ENCODE results near the gene TMEM163. TPM values are rescaled to one million over a fixed set of nuclear protein-coding genes. Genes with fewer than 3 reads are reported as not detected.

Gene TMEM163
- polyA plus RNA-seq, 3 donors: 0.01 TPM; not detected in 2

DNA sequence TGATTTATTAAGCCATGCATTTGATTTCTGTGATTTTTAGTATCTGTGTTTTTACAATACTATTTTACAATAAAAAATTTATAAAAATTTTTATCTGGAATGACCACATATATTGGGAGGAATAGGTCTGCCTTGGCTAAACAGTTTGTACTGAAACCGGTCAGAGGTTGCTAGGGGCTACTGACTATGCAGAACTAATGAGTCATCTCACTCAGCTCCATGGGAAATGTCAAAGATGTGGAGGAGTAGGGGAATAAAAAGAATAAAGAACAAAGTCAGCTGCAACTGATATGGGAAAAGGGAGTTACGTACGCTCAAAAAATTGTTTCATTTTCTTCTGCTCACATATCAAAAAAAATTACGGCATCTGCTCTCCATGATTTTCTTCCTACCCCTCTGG is 8.6 kb upstream of the TMEM163 start:
- no peaks in the 10 kb centered on the region for H3K9me3 ChIP-seq (replicated peaks in 1 of 2; ENCODE audit: control insufficient read depth in 1 of 2, insufficient read depth in 1 of 2, low read length in 2 of 2)
- no peaks in the 10 kb centered on the region for H3K79me2 ChIP-seq (ENCODE audit: insufficient read depth, low read length)
- H3K4me2 ChIP-seq (replicated peaks; ENCODE audit: extremely low read depth, low read length, poor library complexity, severe bottlenecking): no peak overlapping the region
- peaks cover 12 to 14% of the 10 kb centered on the region in 2 donors for H3K27me3 ChIP-seq (ENCODE audit: control insufficient read depth in 2 of 2, insufficient read depth in 2 of 2, low read length in 2 of 2)
- H3K9ac ChIP-seq (ENCODE audit: insufficient read depth, low read length, poor library complexity, severe bottlenecking): no peak overlapping the region
- no peak for TF ChIP-seq CTCF (IDR thresholded peaks at IDR 0.05)
- H2AFZ ChIP-seq (ENCODE audit: insufficient read depth, low read depth, low read length, poor library complexity, severe bottlenecking): no peak overlapping the region
- H3K4me1 ChIP-seq (ENCODE audit: control insufficient read depth in 1 of 2, insufficient read depth in 2 of 2, low read length in 2 of 2): no peaks in the 10 kb centered on the region
- Mint-ChIP-seq H3K9me3 (peaks cover 0 to 3% (median 0%) of the 10 kb centered on the region in 7 donors), H3K27me3 (ENCODE audit: low read depth in 3 of 3) (peaks cover 8 to 14% (median 11%) of the 10 kb centered on the region in 3 donors), H3K36me3 (no peaks in the 10 kb centered on the region), H3K4me3 (no peak overlapping the region), H3K27ac (no peak overlapping the region), H3K4me1 (no peaks in the 10 kb centered on the region)
- no CpG with 5 or more reads among the region's 4 CpGs for WGBS (ENCODE audit: insufficient coverage)
- DNase-seq: no peak
- H3K27ac ChIP-seq (ENCODE audit: low read depth in 1 of 2, low read length in 2 of 2): no peak overlapping the region
- H3K36me3 ChIP-seq (replicated peaks in 1 of 2; ENCODE audit: control insufficient read depth in 1 of 2, insufficient read depth in 2 of 2, low read length in 2 of 2): no peaks in the 10 kb centered on the region
- no peaks in the 10 kb centered on the region for H4K20me1 ChIP-seq (ENCODE audit: insufficient read depth, low read length)
- H3K4me3 ChIP-seq (replicated peaks in 1 of 3; ENCODE audit: low read depth in 2 of 3, low read length in 3 of 3): no peak overlapping the region
- intact Hi-C loops (cut with micrococcal nuclease): loop anchor here in 1 of 2 donors (10.0 kb wide), 1 partner anchor 47 kb away; no protein-coding TSS in a partner anchor

- intact Hi-C loops (cut with micrococcal nuclease): loop anchor here in 1 of 2 donors (10.0 kb wide), 1 partner anchor 48 kb away; no protein-coding TSS in a partner anchor
- Histone ChIP-seq H3K4me1 (ENCODE audit: control insufficient read depth in 1 of 2, insufficient read depth in 2 of 2, low read length in 2 of 2) (no peaks in the 10 kb centered on the region), H3K27ac (ENCODE audit: low read depth in 1 of 2, low read length in 2 of 2) (no peak overlapping the region), H3K9ac (ENCODE audit: insufficient read depth, low read length, poor library complexity, severe bottlenecking) (no peak overlapping the region), H3K36me3 (replicated peaks in 1 of 2; ENCODE audit: control insufficient read depth in 1 of 2, insufficient read depth in 2 of 2, low read length in 2 of 2) (no peaks in the 10 kb centered on the region), H3K27me3 (ENCODE audit: control insufficient read depth in 2 of 2, insufficient read depth in 2 of 2, low read length in 2 of 2) (peaks cover 20 to 22% of the 10 kb centered on the region in 2 donors), H3K4me2 (replicated peaks; ENCODE audit: extremely low read depth, low read length, poor library complexity, severe bottlenecking) (no peak overlapping the region), H3K9me3 (replicated peaks in 1 of 2; ENCODE audit: control insufficient read depth in 1 of 2, insufficient read depth in 1 of 2, low read length in 2 of 2) (no peaks in the 10 kb centered on the region), H2AFZ (ENCODE audit: insufficient read depth, low read depth, low read length, poor library complexity, severe bottlenecking) (no peak overlapping the region), H3K4me3 (replicated peaks in 1 of 3; ENCODE audit: low read depth in 2 of 3, low read length in 3 of 3) (no peak overlapping the region), H3K79me2 (ENCODE audit: insufficient read depth, low read length) (no peaks in the 10 kb centered on the region), H4K20me1 (ENCODE audit: insufficient read depth, low read length) (no peaks in the 10 kb centered on the region)
- Mint-ChIP-seq H3K4me1 (no peaks in the 10 kb centered on the region), H3K36me3 (no peaks in the 10 kb centered on the region), H3K27ac (no peak overlapping the region), H3K27me3 (ENCODE audit: low read depth in 3 of 3) (peaks cover 13 to 21% (median 17%) of the 10 kb centered on the region in 3 donors), H3K4me3 (no peak overlapping the region), H3K9me3 (peaks cover 0 to 3% (median 0%) of the 10 kb centered on the region in 7 donors)
- DNase-seq: no peak
- TF ChIP-seq CTCF (IDR thresholded peaks at IDR 0.05): no peak
These were observed 7.8 kb upstream of the TMEM163 start for GRCh38 chr2:134726645-134727044.
